Progenitor cell of endocrine pancreas (in vitro differentiated cells): ENCODE data around the gene GINS1. TPM values are rescaled to one million over a fixed set of nuclear protein-coding genes. Genes with fewer than 3 reads are reported as not detected.

Experiments used
- DNase-seq: peaks from one replicate; pipeline ENCODE4 v3.0.0; 2021; ENCODE audit warnings: low spot score; ENCODE audit not compliant: unreplicated experiment
- H3K27ac Mint-ChIP-seq: 2 replicates; pipeline ENCODE4 v1.8.0; 2021; ENCODE audit warnings: mild to moderate bottlenecking, moderate library complexity, mixed read lengths
- H3K27me3 Mint-ChIP-seq: 2 replicates; pipeline ENCODE4 v1.8.0; 2021; ENCODE audit warnings: mixed read lengths
- H3K36me3 Mint-ChIP-seq: 2 replicates; pipeline ENCODE4 v1.8.0; 2022; ENCODE audit warnings: mixed read lengths; ENCODE audit not compliant: insufficient read depth
- H3K4me1 Mint-ChIP-seq: 2 replicates; pipeline ENCODE4 v1.8.0; 2021; ENCODE audit warnings: low read depth, mixed read lengths
- H3K4me3 Mint-ChIP-seq: 2 replicates; pipeline ENCODE4 v1.8.0; 2021; ENCODE audit warnings: low read depth, mild to moderate bottlenecking, moderate library complexity, mixed read lengths
- H3K9me3 Mint-ChIP-seq: 2 replicates; pipeline ENCODE4 v1.8.0; 2021; ENCODE audit warnings: low read depth, mixed read lengths
- total RNA-seq: library from RNA; stranded (reverse); gene quantifications from 2 replicates; pipeline ENCODE4 v1.2.1, GENCODE V29; 2021
- TF ChIP-seq, protein P1 (sequence below): fragments of 200-600 bp; sonication (generic); IDR thresholded peaks from one replicate; pipeline ENCODE4 v1.5.0; 2021; ENCODE audit warnings: antibody characterized with exemption, mild to moderate bottlenecking; ENCODE audit not compliant: unreplicated experiment

The GINS1 gene
- total RNA-seq, 1 donor from 2014 or later: 25.2 TPM

DNA sequence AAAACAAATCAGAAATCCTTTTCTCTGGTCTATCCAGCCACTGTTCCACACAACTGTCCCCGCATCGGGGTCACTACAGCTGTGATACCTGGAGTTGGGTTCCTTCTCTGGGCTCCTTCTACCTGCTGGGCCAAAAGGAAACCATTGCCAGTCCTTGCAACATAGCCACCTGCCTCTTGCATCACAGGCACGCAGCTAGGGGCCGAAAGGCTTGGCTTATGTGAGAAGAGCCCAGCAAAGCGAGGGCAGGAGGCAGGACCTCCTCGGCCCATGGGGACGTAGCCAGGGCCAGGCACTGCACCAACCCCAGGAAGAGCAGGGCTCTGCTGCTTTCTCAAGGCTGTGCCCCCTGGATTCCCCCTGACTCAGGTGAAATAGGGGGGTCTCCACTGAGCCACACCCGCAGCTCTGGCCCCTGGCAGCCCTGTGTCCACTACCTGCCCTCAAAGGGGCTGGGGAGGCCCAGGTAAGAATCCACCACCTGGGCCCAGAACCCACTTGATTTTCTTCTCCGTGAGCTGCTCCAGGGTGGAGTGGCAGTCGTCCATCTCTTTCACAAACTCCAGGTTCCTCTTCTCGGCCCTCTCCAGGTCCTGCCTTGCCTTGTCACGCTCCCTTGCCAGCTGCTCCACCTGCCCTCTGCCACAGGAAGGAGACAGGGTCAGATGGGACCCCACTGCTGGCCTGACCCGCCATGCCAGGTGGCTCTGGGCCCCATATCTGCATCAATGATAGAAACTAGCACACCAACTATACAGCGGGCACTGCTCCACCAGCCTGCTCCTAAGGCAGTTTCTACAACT is 88.9 kb downstream of the GINS1 start:
- peaks cover 17% of the 10 kb centered on the region for H3K36me3 Mint-ChIP-seq
- no peaks in the 10 kb centered on the region for H3K27me3 Mint-ChIP-seq
- no peaks in the 10 kb centered on the region for H3K4me1 Mint-ChIP-seq
- no peak for DNase-seq
- TF ChIP-seq, protein P1, sequence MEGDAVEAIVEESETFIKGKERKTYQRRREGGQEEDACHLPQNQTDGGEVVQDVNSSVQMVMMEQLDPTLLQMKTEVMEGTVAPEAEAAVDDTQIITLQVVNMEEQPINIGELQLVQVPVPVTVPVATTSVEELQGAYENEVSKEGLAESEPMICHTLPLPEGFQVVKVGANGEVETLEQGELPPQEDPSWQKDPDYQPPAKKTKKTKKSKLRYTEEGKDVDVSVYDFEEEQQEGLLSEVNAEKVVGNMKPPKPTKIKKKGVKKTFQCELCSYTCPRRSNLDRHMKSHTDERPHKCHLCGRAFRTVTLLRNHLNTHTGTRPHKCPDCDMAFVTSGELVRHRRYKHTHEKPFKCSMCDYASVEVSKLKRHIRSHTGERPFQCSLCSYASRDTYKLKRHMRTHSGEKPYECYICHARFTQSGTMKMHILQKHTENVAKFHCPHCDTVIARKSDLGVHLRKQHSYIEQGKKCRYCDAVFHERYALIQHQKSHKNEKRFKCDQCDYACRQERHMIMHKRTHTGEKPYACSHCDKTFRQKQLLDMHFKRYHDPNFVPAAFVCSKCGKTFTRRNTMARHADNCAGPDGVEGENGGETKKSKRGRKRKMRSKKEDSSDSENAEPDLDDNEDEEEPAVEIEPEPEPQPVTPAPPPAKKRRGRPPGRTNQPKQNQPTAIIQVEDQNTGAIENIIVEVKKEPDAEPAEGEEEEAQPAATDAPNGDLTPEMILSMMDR: no peak
- H3K9me3 Mint-ChIP-seq: no peaks in the 10 kb centered on the region
- H3K4me3 Mint-ChIP-seq: no peak overlapping the region
- no peak overlapping the region for H3K27ac Mint-ChIP-seq

DNA sequence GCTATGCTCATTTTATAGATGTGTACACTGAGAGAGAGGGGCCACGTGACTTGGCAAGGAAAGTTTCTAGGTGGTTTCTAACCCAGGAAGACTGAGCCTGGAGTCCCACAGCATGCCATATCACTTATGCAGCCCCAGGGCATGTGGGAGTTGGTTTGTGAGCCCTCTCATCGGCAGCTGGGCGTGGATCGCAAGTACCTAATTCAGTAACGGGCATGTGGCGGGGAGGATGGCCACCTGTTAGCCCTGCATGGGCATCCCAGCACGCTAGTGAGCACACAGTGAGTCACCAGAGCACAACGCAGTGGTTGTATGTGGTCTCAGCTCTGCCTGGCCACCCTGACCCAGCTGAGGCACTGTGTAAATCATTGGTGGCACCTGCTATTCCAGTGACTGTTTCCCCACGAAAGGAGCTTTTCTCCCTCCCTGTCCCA is 89.5 kb downstream of the GINS1 start:
- Mint-ChIP-seq H3K27me3 (no peaks in the 10 kb centered on the region), H3K36me3 (peaks cover 15% of the 10 kb centered on the region), H3K9me3 (no peaks in the 10 kb centered on the region), H3K4me3 (no peak overlapping the region), H3K4me1 (no peaks in the 10 kb centered on the region), H3K27ac (no peak overlapping the region)
- TF ChIP-seq, protein P1: no peak
- DNase-seq: no peak

DNA sequence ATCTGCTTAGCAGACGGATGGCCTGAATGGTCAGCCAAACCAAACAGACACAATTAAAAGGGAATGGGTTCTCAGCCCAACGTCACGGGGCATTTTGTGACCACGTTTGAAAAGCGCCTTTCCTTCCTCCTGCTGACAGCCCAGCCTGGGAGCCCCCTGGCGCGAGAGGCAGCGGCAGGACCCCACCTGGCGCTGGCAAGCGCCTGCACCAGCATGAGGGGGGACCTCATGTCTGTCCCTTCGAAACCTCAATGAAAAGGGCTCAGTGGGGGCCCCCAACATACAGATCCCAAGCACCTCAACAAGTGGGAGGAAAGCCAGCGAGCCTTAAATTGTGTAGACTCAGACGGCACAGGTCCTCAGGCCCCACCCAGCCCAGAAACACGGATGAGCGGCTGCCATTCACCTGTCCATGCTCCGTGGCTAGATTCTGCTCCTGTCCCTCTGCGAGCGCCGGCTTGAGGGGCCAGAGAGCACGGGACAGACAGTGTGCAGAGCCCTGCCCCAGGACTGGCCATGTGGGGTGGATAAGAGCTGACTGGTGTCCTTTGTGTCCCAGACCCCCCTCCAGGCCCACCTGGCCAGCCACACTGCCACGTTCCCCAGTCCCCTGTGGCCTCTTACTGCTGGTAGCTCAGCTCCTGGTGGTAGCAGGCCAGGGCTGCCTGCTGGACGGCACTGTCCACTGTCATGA is 90.3 kb downstream of the GINS1 start:
- Mint-ChIP-seq H3K36me3 (peaks cover 16% of the 10 kb centered on the region), H3K9me3 (no peaks in the 10 kb centered on the region), H3K27me3 (no peaks in the 10 kb centered on the region), H3K4me3 (no peak overlapping the region), H3K4me1 (no peaks in the 10 kb centered on the region), H3K27ac (no peak overlapping the region)
- no peak for DNase-seq
- TF ChIP-seq, protein P1: no peak

Other genes starting within 250 kb of the GINS1 start
- 85.1 and 89.2 TPM in 2 replicates for gene ENTPD6, start 212.0 kb upstream of the GINS1 start, total RNA-seq
- gene PYGB, start 159.6 kb upstream of the GINS1 start, total RNA-seq: 54.4 and 54.9 TPM in 2 replicates
- gene ABHD12, start 16.8 kb upstream of the GINS1 start, total RNA-seq: 51.3 and 54.9 TPM in 2 replicates
- 114 and 125 TPM in 2 replicates for gene NINL, start 177.9 kb downstream of the GINS1 start, total RNA-seq
- 3.3 and 4.0 TPM in 2 replicates for gene NANP, start 216.3 kb downstream of the GINS1 start, total RNA-seq